ENCODE measurements around the gene CNBD2. TPM values are rescaled to one million over a fixed set of nuclear protein-coding genes. Genes with fewer than 3 reads are reported as not detected.
"Not testable (repeated sequence)": the region's sequence is repeated elsewhere in the genome, so short reads cannot be mapped to it uniquely, and the experiment has no call there.

CNBD2 gene
- total and polyA plus RNA-seq, 5 experiments from 2014 or later, result 6.4 to 11.3 (median 8.7) TPM

DNA sequence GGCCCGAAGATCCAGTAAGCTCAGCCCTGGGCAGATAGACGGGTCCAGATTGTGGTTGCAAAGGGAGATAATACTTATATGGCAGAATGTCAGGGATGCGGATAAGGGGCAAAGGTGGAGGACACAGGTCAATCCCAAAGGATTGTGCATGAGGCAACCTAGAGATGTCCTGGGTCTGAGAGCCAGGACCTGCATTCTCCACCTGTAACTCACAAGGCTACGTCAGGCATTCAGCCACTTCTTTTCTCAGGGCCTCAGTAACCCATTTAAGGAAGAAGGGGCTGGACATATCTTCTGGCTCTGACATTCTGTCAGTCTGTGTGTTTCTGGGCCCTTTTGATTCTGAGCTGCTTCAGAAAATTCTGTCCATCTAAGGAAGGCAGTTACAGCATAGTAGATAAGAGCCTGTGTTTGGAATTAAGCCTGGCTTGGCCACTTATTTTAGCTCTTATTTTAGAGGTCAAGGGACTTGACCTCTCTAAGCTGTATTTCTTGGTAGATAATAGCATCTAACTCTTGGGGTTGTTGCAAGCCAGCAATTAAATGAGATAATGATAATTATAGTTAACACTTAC, 40.2 kb downstream of the CNBD2 start:
- POLR2A ChIA-PET, result no interaction called here
- no peak overlapping the region for H3K4me3 Mint-ChIP-seq

DNA sequence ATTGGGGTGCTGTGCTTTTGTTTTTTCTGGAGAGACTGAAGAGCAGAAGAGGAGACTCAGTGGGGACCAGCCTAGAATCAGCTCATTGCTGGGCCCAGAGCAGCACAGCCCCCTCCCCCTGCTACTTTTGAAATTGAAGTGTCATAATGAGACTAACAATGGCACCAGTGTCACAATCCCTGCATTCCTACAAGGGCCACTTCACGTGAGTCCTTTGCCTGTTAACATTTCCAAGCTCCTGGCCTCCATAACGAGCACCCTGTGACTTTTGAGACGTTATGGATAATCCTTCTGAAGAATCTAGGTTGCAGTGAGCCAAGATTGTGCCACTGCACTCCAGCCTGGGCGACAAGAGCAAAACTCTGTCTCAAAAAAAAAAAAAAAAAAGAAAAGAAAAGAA, 41.7 kb downstream of the CNBD2 start:
- no peak for ATAC-seq

More for the DNA sequence above, 40.2 kb downstream of the CNBD2 start:
- H3K9me3 Mint-ChIP-seq, result peaks cover 0 to 11% (median 7%) of the 10 kb centered on the region in 9 donors
- no peak for ATAC-seq
- peaks cover 0 to 7% (median 4%) of the 10 kb centered on the region in 5 donors for H3K27me3 Mint-ChIP-seq
- peaks cover 0 to 12% (median 1%) of the 10 kb centered on the region in 3 donors for H3K36me3 Mint-ChIP-seq
- DNase-seq, result no peak
- no peaks in the 10 kb centered on the region for H3K4me1 Mint-ChIP-seq
- no peak overlapping the region for H3K27ac Mint-ChIP-seq

DNA sequence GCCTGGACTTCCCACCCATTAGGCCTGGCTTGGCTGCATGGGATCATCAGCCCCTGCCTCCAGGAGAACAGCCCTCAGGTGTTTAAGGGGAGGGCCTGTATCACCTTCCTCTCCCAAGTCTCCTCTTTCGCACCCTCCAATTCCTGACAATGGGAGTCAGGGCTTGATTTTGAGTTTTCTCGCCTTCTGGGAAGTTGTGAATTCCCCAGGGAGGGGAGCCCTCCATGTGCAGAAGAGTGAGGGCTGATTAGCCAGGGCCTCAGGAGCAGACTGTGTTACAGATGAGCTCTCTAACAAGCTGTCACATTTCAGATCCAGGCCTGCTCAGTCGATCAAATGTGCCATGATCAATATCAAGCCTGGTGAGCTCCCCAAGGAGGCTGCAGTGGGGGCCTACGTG, 42.4 kb downstream of the CNBD2 start:
- Mint-ChIP-seq H3K9me3 (no peaks in the 10 kb centered on the region), H3K36me3 (no peaks in the 10 kb centered on the region), H3K4me3 (no peak overlapping the region), H3K27ac (no peak overlapping the region), H3K27me3 (peaks cover 0 to 3% (median 0%) of the 10 kb centered on the region in 5 donors), H3K4me1 (no peaks in the 10 kb centered on the region)
- DNase-seq (no peak), ATAC-seq (no peak)
- POLR2A ChIA-PET, result no interaction called here

More for the DNA sequence above, 41.7 kb downstream of the CNBD2 start:
- no peaks in the 10 kb centered on the region for H3K36me3 Mint-ChIP-seq
- DNase-seq, result no peak
- peaks cover 0 to 3% (median 0%) of the 10 kb centered on the region in 5 donors for H3K27me3 Mint-ChIP-seq
- H3K27ac Mint-ChIP-seq, result no peak overlapping the region
- H3K4me1 Mint-ChIP-seq, result no peaks in the 10 kb centered on the region
- no peaks in the 10 kb centered on the region for H3K9me3 Mint-ChIP-seq
- no peak overlapping the region for H3K4me3 Mint-ChIP-seq
- POLR2A ChIA-PET, result no interaction called here

DNA sequence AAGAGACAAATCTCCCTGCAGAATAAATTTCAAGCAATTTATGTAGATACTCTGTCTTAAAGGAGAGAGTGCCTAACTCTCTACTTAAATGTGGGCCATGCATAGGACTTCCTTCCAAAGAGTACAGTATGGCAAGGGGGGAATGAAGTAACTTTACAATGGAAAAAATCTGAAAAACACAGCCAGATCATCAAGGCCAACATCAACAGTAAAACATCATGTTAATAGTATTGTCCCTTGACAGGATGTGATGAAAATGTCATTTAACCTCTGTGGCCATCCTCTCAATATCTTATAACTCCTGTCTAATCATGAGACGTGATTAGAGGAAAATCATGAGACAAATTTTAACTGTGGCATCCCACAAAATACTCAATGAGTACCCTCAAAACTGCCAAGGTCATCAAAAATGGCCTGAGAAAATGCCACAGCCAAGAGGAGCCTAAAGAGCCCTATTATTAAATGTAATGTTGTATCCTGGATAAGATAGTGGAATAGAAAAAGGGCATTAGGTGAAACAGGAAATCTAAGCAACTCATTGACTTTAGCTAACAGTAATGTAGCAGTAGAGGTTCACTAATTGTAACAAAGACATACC, 47.5 kb downstream of the CNBD2 start:
- H3K27me3 Mint-ChIP-seq, result no peaks in the 10 kb centered on the region
- POLR2A ChIA-PET, result no interaction called here
- H3K4me3 Mint-ChIP-seq, result no peak overlapping the region
- ATAC-seq, result no peak
- no peak overlapping the region for H3K27ac Mint-ChIP-seq
- H3K9me3 Mint-ChIP-seq, result no peaks in the 10 kb centered on the region
- H3K36me3 Mint-ChIP-seq, result no peaks in the 10 kb centered on the region
- no peaks in the 10 kb centered on the region for H3K4me1 Mint-ChIP-seq
- DNase-seq, result no peak

DNA sequence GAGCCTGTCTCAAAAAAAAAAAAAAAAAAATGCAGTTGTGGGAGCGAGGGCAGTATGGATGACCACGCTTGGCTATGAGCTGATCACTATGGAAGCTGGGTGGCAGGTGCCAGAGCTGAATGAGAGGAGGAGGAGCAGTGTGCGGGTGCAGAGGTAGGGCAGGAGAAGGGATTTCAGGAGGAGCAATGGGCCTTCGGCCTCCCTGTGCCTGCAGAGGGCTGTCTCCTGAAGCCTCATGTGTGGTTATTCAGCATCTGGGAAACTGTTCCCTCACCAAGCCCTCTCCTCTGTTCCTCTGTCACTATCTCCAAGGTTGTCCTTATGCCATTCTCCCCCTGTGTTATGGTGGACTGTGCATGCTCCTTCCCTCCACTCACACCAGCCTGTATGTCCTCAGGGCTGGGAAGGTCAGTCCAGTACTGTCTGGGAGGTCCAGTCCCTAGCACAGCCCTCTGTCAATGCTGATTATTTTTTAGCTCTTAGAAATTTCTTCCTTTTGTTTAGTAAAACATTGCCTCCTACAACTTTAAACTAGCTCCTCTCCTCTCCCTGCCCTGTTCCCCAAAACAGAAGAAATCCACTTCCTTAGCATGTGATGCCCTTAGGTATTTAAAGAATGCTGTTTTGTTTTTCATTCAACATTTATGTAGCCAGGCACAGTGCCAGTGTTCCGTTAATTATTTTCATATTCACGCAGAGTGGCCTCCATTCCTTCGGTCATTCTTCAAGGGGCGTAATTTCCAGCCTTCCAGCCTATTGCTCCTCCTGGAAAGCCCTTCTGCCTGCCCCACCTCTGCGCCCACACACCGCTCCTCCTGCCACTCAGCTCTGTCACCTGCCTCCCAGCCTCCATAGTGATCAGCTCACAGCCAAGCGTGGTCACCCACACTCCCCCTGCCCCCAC, 48.9 kb downstream of the CNBD2 start:
- H3K27me3 Mint-ChIP-seq, result no peaks in the 10 kb centered on the region

DNA sequence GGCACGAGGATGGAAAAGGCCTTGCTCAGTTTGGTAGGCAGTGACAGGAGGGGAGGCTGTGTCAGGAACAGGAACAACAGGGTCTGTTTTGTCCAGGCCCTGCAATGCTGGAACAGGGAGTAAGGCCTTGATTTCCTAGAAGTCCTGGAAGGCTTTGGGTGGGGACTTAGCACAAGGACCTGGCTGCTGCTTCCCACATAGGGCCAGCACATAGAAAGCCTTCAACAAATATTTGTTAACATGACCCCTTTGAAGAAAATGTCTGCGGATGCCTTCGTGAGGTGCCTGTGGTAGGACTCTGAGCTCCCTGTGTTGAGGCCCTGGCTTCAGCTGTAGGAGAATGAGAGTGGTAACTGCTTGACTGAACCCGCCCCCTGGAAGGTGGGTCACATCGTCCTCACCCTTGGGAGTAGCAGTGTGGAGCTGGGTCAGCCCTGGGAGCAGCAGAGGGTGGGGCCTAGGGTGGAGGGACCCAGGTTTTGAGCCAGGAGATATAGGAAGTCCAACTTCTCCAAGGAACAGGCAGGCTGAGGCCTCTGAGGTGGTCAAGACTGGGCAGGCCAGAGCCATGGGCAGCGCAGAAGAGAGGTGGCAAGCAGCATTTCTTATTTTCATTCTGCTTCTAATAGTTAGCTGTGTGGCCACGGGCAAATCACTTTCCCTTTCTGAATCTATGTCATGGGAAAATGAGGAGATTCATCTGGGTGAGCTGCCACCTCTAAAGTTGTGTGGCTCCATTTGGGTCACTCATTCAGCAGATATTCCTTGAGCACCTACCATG, 50.0 kb downstream of the CNBD2 start:
- no peaks in the 10 kb centered on the region for H3K27me3 Mint-ChIP-seq
- H3K36me3 Mint-ChIP-seq, result no peaks in the 10 kb centered on the region
- no peaks in the 10 kb centered on the region for H3K4me1 Mint-ChIP-seq
- peak overlapping the region in 1 of 10 donors; percentile 30 for H3K27ac Mint-ChIP-seq
- ATAC-seq, result no peak
- no peak overlapping the region for H3K4me3 Mint-ChIP-seq
- H3K9me3 Mint-ChIP-seq, result no peaks in the 10 kb centered on the region
- POLR2A ChIA-PET, result no interaction called here
- no peak for DNase-seq

More for the DNA sequence above, 48.9 kb downstream of the CNBD2 start:
- ATAC-seq (no peak), DNase-seq (no peak)
- no peak overlapping the region for H3K4me3 Mint-ChIP-seq
- POLR2A ChIA-PET, result interaction anchor here (0.7 kb wide), 1 partner anchor 10 kb away, joined by 3 read pairs; no protein-coding TSS in a partner anchor
- H3K9me3 Mint-ChIP-seq, result no peaks in the 10 kb centered on the region
- H3K36me3 Mint-ChIP-seq, result no peaks in the 10 kb centered on the region
- no peak overlapping the region for H3K27ac Mint-ChIP-seq
- H3K4me1 Mint-ChIP-seq, result no peaks in the 10 kb centered on the region

DNA sequence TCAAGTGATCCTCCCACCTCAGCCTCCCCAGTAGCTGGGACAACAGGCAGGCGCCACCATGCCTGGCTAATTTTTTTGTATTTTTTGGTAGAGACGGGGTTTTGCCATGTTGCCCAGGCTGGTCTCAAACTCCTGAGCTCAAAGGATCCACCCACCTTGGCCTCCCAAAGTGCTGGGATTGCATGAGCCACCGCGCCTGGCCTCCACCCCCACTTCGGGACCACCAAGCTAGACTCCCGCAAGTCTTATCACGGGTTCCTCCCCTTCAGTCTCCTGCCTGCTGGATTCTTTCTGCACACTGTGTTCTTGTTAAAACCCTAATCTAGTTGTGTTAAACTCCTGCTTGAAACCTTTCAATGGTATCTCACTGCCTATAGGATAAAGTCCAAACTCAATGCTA, 57.7 kb downstream of the CNBD2 start:
- POLR2A ChIA-PET, H3K9me3 Mint-ChIP-seq: not testable (repeated sequence)

DNA sequence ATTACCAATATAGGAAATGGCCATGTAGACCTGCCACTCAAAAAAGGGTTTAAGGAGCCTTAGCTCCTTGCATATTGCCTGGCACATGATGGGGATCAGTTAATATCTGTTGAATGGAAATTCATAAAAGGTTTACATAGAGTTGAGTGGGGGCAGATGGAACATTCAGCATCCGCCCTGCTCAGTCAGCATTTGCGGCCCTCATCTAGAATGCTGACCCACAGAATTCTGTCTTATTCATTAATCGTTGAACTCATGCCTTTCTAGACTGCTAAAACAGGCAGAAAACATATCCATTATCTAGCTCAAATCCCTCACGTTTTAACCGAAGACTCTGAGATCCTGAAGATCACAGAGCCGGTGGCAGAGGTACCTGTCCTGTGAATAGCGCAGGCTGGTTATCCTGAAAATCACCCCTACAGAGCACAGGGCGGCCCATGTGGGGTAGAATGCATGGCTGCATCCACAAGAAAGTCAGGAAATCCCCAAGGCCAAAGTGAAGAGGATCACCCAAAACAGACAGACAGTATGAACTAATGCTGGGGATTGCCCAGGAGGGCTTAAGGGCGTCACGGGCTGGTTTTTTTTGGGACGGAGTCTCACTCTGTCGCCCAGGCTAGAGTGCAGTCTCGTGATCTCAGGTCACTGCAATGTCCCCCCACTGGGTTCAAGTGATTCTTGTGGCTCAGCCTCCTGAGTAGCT, 59.9 kb downstream of the CNBD2 start:
- peaks cover 0 to 9% (median 2%) of the 10 kb centered on the region in 5 donors for H3K27me3 Mint-ChIP-seq
- H3K4me3 Mint-ChIP-seq, result no peak overlapping the region
- H3K27ac Mint-ChIP-seq, result no peak overlapping the region
- POLR2A ChIA-PET, result no interaction called here
- ATAC-seq (no peak), DNase-seq (no peak)
- no peaks in the 10 kb centered on the region for H3K36me3 Mint-ChIP-seq
- peaks cover 0 to 2% (median 0%) of the 10 kb centered on the region in 4 donors for H3K4me1 Mint-ChIP-seq
- H3K9me3 Mint-ChIP-seq, result no peaks in the 10 kb centered on the region

More for the DNA sequence above, 57.7 kb downstream of the CNBD2 start:
- not testable (repeated sequence) for H3K4me1 Mint-ChIP-seq, H3K36me3 Mint-ChIP-seq, H3K27me3 Mint-ChIP-seq, H3K4me3 Mint-ChIP-seq, ATAC-seq, DNase-seq
- peak overlapping the region in 1 of 10 donors; percentile 11 for H3K27ac Mint-ChIP-seq

DNA sequence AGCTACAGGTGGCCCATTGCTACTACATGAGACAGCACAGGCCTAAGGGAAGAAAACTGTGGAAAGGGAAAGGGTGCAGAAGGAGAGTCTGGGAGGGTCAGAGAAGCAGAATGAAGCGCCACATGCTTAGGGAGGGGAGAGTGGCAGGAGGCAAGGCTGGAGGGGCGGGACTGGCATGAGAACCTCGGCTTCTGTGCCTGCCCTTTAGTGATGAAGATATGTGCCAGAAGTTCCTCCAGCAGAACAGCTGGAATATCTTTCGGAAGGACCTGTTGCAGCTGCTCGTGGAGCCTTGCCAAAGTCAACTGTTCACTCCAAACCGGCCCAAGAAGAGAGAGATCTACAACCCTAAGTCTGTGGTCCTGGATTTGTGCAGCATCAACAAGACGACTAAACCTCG, 61.8 kb downstream of the CNBD2 start:
- no peak for DNase-seq
- ATAC-seq, result no peak
- H3K9me3 Mint-ChIP-seq, result no peaks in the 10 kb centered on the region

DNA sequence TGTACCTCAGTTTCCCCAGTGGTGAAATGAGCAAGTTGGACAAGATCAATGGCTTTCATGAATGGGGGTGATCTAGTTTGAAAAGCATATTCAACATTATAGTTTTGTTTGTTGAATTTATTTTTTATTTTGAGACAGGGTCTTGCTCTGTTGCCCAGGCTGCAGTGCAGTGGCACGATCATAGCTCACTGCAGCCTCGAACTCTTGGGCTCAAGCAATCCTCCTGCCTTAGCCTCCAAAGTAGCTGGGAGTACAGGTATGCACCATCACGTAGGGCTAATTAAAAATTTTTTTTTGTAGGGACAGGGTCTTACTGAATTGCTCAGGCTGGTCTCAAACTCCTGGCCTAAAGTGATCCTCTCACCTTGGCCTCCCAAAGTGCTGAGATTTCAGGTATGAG, 63.4 kb downstream of the CNBD2 start:
- Mint-ChIP-seq H3K36me3 (no peaks in the 10 kb centered on the region), H3K27me3 (peaks cover 0 to 3% (median under 1%) of the 10 kb centered on the region in 5 donors), H3K4me3 (no peak overlapping the region), H3K9me3 (no peaks in the 10 kb centered on the region), H3K4me1 (peaks cover 0 to 2% (median 0%) of the 10 kb centered on the region in 4 donors), H3K27ac (peak overlapping the region in 1 of 10 donors; percentile 53)
- POLR2A ChIA-PET, result interaction anchor here (0.6 kb wide), 1 partner anchor 113 kb away, joined by 3 read pairs; no protein-coding TSS in a partner anchor
- ATAC-seq (no peak), DNase-seq (no peak)

More for the DNA sequence above, 61.8 kb downstream of the CNBD2 start:
- Mint-ChIP-seq H3K27ac (peak overlapping the region in 1 of 10 donors; percentile 21), H3K36me3 (no peaks in the 10 kb centered on the region), H3K27me3 (peaks cover 0 to 9% (median 2%) of the 10 kb centered on the region in 5 donors), H3K4me1 (peaks cover 0 to 2% (median 0%) of the 10 kb centered on the region in 4 donors), H3K4me3 (no peak overlapping the region)
- POLR2A ChIA-PET, result no interaction called here

DNA sequence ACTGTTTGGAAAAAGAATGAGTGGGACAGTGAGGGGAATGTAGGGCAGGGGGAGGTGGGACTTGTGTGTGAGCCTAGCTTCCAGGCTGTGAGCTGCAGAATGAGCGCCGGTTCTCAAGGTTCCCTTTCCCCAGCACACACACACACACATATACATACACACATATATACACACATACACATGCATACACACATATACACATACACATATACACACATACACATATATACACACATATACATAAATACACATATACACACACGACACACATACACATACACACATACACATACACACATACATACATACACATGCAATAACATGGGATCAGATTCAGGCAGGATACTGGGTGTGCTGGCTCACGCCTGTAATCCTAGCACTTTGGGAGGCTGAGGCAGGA, 66.5 kb downstream of the CNBD2 start:
- Mint-ChIP-seq H3K9me3 (no peaks in the 10 kb centered on the region), H3K4me3 (no peak overlapping the region), H3K27me3 (peaks cover 0 to 2% (median 0%) of the 10 kb centered on the region in 5 donors), H3K4me1 (peaks cover 0 to 2% (median 0%) of the 10 kb centered on the region in 4 donors), H3K27ac (peak overlapping the region in 1 of 10 donors; percentile 40), H3K36me3 (no peaks in the 10 kb centered on the region)
- POLR2A ChIA-PET, result no interaction called here
- DNase-seq, result no peak
- ATAC-seq, result no peak

DNA sequence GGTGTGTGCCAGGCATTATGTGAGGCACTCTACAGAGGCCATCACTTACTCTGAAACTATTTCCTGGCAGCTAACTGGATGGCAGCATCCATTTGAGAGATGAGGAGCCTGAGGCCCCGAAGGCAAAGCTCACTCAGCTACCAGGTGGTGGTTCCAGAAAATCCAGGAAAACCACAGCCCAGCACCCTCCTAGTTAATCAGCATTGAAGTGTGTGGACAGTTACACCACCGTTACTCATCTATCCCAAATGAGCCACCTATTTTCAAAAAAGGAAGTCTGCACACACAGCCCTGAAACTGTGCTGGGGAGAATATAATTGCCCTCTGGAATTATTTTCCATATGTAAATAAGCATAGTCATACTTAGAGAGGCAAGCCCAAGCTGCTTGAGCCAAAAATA, 67.4 kb downstream of the CNBD2 start:
- Mint-ChIP-seq H3K4me3 (no peak overlapping the region), H3K9me3 (no peaks in the 10 kb centered on the region), H3K4me1 (peaks cover 0 to 2% (median 0%) of the 10 kb centered on the region in 4 donors), H3K36me3 (no peaks in the 10 kb centered on the region), H3K27ac (no peak overlapping the region), H3K27me3 (no peaks in the 10 kb centered on the region)
- ATAC-seq (no peak), DNase-seq (no peak)
- POLR2A ChIA-PET, result no interaction called here
